ENCODE measurements around the gene BLMH. TPM values are rescaled to one million over a fixed set of nuclear protein-coding genes. Genes with fewer than 3 reads are reported as not detected.
A peak's percentile ranks its signal among the peaks of the same experiment; 100 is the strongest.

BLMH gene
- polyA plus RNA-seq, 4 donors = 72.3 to 99.7 (median 81.3) TPM

DNA sequence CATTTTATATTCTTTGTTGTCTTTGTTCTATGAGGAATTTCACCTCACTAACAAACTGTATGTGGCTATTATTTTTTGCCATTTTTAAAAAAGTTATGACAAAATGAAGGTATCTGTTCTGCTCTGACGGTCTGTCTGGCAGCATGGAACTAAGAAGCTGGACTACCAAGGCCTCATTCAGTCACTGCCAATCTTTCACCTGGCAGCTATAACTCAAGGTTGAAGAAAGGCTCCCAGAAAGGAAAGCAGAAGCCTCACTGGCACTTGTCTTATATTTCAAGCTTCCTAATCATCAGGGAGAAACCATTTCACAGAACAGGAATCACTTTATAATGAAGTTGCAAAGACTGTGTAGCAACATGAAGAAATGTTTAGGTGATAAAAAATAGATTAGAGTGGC is 37.6 kb downstream of the BLMH start:
- DNase-seq (ENCODE audit: low read depth in 4 of 4, low spot score in 2 of 4) = no peak

DNA sequence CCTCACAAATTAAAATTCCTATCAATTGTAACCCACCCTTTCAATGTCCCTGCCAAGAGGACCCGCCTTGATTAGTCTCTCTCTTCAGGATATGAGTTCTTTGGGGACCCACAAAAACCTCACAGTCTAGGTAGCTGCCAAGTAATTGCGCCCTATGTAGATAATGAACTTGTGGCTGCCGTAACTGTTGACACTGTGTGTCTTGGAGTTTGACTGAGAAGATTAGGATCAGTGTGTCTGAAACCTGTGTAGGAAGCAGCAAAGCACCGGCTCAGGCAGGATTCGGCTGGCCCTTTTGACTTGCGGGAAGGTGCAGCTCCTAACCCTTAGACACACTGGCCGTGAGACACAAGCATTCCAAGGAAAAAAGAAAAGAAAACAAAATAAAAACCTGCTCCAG is 38.4 kb downstream of the BLMH start:
- DNase-seq (ENCODE audit: low read depth in 4 of 4, low spot score in 2 of 4) = no peak

DNA sequence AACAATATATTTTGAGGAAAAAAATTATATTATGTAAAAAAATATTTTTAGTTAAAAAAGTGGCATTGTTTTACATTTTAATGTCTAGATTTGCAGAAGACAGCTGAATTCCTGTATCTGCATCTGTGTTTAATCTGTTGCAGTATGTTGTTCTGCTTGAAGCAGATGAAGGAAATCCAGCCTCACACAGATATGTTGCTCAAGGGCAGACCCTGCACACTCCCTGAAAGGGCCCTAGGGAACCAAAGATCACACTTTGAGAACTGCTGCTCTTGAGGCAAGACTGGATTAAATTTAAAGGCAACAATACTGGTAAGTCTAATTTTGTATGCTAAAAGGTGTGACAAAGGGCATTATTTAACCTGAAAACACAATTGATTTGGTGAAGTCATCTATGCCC is 39.8 kb downstream of the BLMH start:
- DNase-seq (ENCODE audit: low read depth in 4 of 4, low spot score in 2 of 4) = no peak

DNA sequence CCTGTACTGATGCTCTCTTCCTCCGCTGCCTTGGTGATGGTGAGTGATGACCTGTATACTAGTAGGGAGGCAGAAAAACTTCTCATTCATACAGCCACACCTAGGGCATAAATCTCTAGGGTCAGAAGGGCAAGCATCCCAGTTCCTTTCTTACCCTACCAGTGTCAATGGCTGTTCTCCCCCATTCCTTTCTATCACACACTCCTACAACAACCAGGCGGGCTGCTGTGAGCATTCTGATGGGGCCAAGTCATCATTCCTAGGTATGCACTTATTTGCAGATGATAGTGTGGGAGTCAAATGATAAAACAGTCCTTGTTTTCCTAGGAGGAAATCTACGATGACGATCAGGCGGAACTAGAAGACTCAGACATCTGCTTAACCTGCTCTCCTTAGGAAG is 42.3 kb downstream of the BLMH start:
- no peak for DNase-seq (ENCODE audit: low read depth in 4 of 4, low spot score in 2 of 4)

DNA sequence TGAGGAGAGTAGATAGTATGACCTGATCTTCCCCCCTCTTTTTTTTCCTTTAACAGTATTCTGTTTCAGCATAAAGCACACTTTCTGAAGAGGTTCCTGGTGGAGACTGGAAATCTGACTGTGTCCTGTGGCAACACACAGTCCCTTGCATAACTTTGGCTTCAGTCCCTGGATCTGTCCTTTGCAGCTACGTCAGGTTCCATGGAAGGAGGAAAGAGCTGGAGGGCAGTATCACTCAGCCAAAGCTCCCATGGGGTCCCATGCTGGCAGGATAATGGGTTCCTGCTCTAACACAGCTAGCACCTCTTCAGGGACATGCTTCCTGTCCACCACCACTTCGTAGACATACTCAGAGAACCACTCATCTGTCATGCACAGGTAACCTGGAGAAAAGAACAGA is 43.0 kb downstream of the BLMH start:
- no peak for DNase-seq (ENCODE audit: low read depth in 4 of 4, low spot score in 2 of 4)

DNA sequence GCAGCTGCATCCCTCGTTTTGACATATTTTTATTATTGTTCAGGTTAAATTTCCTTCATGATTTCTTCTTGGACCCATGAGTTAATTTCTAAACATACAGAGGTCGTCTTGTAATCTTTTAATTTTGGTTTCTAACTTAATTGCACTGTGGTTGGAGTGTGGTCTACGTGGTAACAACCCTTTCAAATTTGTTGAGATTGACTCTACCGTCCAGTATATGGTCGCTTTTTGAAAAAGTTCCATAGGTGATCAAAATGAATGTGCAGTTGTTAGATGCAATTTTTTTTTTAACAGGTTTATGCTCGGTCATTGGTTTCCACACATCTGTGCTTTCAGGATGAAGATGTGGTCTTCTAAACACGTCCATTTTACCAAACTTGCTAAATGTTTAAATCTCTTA is 45.3 kb downstream of the BLMH start:
- DNase-seq (ENCODE audit: low read depth in 4 of 4, low spot score in 2 of 4) = no peak

DNA sequence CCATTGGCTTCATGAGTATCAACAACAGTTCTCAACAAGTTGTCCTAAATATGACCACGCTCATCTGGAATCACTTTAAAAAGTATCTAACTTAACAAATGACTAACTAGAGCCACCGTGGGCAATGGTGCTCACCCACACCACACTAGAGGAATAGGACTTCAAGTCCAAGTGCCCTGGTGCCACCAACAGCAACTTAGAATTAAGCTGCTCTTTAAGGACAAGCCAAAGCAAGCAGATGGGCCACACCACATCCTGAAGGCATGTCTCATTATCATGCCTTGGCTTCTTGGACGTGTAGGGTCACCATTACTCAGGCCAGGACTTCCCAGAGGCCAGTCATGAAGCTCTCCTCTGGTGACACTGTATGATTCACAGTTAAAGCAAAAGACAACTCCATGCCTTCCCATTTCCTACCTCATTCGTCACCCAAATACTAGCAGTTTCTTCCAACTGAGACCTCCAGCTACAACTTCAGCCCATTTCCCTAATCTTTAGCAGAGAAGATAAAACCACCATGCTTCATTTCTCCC is 46.8 kb downstream of the BLMH start:
- no peak for DNase-seq (ENCODE audit: low read depth in 4 of 4, low spot score in 2 of 4)

DNA sequence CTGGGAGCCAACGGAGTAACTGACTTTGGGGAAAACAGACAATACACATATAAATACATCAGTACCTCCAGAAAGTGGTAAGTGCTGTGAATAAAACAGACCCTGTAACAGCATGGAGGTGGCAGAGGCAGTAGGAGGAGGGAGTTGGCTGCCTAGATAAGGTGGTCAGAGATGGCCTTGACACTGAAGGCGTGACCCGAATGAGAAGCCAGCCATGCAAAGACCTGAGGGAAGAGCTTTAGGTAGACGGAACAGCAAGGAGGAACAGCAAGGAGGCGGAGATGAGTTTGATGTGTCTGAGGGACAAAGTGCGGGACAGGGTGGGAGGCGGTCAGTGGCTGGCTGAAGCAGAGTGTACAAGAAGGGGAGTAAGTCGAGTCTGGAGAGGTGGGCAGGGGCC is 48.2 kb downstream of the BLMH start:
- no peak for DNase-seq (ENCODE audit: low read depth in 4 of 4, low spot score in 2 of 4)

DNA sequence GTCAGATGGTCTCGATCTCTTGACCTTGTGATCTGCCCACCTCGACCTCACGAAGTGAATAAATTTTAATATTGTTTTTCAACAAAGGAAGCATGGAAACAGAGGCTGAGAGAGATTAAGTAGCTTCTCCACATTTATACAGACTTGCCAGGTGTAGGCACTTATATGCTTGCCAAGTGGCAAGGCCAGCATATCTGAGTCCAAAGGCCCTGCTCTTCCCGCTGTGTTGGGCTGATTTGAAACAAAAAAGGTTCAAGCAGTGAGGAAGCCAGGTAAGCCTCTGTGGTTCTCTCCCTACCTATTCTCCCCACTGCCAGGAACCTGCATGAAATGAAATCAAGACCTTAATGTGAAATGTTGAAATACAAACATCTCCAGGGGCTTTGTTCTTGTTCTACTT is 48.7 kb downstream of the BLMH start:
- DNase-seq (ENCODE audit: low read depth in 4 of 4, low spot score in 2 of 4) = no peak

DNA sequence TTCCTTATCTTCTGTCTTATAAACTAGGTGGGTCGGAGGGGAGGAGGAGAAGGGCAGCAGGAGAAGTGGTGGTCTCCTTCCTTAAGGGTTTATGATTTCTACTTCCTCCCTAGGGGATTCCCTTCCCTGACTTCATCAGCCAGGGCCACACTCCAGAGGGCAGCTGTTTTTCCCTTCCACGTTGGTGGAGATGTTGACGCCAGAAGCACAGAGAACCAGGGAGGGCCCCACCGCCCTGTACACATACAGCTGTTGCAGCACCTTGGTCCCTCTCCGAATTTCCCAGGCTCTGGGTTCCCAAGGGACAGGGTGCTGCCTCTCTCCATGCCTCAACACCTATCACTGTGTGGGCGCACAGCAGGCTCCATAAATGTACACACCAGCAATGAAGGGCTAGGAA is 50.7 kb downstream of the BLMH start:
- no peak for DNase-seq (ENCODE audit: low read depth in 4 of 4, low spot score in 2 of 4)

DNA sequence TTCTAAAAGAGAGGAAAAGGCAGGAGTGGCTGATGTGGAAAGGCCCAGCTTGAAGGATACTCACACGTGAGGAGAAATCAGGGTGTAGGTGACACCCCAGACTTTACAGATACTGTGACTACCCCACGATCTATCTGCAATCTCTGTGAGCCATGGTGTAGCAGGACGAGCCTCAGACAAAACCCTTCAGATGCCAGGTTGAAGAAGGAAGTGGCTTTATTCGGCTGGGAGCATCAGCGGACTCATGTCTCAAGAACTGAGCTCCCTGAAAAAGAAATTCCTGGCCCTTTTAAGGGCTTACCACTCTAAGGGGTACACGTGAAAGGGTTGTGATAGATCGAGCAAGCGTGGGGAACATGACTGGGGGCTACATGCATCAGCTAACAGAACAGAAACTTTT is 51.6 kb downstream of the BLMH start:
- no peak for DNase-seq (ENCODE audit: low read depth in 4 of 4, low spot score in 2 of 4)

DNA sequence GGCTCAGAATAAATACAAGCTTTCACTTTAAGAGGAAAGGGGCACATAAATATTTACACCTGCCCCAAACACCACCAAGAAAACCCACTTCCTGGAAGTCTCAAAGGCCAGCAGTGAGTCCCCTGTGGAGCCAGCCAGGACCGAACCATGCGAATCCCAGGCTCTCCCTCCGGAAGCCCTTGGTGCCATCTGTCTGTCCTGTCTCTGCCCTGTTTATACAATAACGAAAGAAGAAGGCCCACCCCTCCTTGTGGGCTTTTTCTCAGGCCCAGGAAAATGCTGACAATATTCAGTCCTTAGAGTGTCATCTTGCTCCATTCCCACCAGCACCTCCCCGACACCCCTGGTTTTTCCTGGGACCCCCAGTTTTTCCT is 52.7 kb downstream of the BLMH start:
- no peak for DNase-seq (ENCODE audit: low read depth in 4 of 4, low spot score in 2 of 4)

DNA sequence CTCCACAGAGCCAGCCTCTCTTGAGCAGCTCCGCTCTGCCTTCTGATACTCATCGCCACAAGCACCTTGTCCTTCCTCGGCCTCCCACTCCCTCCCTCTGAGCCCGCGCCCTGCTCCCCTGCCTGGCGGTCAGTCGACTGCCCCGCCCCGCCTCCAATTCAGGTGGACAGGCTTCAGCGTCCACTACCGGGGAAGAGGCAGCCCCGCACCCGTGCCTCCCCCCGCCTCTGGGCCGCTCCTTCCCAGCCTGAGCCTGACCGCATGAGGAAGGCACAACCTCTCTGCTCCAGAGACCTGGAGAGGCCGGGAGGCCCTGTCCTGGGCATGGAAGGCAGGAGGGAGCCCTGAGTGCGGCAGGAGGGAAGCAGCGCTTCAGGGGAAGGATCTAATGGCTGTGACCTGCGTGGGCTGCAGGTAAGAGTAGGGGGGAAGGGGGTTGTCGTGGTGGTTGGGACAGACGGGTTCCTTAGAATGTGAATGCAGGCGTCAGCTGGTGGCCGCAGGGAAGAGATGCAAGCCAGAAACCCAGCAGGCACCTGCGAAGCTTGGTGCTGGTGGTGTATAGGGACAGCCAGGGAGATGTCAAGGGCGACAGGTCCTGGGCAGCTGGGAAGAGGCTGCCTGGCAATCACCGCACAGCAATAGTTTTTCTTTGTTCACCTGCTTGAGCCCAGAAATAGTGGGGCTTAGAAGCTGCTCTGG is 53.2 kb downstream of the BLMH start:
- DNase-seq (ENCODE audit: low read depth in 4 of 4, low spot score in 2 of 4) = no peak

DNA sequence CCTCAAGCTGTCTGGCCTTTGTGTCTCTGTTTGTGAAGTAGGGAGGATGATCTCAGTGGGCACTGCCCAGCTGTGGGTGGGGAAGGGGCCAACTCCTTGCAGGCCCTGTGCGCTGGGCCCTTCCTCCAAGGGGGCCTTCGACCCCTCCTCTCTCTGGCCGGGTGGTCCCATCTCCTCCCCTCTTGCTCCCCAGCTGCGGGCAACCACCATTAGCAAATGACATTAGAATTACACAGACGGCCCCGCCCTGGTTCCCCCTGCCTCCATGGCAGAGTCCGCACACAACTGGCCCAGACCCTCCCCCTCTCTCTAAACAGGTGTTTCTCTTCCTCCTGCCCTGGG is 53.8 kb downstream of the BLMH start:
- DNase-seq (ENCODE audit: low read depth in 4 of 4, low spot score in 2 of 4) = no peak

DNA sequence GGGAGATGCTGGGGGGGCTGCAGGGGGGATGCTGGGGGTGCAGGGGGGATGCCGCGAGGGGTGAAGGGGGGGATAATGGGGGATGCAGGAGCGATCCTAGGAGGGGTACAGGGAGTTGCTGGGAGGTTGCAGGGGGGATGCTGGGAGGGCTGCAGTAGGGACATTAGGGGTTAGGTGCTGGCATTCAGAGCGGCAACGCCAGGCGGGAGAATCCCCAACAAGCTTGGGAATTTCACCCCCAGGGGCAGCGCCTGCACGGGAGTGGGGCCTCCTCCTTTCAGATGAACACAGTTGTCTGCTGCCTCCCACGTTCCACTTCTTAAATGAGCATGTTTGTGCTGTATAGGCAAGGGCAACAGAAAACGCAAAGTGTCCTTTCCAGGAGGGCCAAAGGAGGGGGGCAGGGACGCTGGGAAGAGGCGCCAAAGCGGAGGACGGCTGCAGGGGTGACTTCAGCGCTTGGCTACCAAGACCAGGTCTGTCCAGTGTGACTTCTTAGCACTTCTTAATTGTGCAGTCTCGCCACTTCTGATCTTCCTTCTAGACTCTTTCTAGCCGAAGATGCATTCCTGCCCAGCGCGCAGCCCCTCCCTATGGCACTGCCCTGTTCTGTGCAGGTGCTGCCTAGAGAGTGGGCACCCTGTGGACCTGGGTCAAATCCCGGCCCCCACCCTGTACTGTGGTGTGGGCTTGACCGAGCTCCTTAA is 54.3 kb downstream of the BLMH start:
- no peak for DNase-seq (ENCODE audit: low read depth in 4 of 4, low spot score in 2 of 4)

DNA sequence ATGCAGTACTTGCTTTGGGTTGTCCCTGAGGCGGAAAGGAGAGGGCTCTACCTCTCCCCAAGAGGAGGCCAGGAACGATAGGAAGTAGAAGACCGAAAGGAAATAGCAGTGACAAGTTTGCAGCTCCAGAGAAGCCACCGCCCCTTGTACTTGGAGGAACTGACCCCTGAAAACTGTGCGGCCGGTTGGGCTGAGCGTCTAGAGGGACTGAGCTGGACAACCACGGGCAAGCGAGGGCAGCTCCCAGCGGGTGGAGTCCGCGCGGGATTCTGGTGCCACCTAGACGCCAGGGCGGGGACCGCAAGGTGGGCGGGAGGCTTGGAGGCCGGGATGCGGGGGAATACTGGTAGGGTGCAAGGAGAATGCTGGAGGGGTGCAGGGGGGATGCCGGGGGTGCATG is 55.0 kb downstream of the BLMH start:
- peak in 1 of 4 donors; percentile 47 for DNase-seq (ENCODE audit: low read depth in 4 of 4, low spot score in 2 of 4)

DNA sequence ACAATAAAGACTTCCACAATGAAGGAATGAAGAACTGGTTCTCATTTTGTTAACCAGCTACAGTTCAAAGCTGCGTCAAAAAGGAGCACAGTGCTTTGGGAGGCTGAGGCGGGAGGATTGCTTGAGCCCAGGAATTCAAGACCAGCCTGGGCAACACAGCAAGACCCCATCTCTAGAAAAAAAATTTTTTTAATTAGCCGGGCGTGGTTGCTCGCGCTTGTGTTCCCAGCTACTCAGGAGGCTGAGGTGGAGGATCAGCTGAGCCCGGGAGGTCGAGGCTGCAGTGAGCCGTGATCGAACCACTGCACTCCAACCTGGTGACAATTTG is 55.5 kb downstream of the BLMH start:
- DNase-seq (ENCODE audit: low read depth in 4 of 4, low spot score in 2 of 4) = no peak

DNA sequence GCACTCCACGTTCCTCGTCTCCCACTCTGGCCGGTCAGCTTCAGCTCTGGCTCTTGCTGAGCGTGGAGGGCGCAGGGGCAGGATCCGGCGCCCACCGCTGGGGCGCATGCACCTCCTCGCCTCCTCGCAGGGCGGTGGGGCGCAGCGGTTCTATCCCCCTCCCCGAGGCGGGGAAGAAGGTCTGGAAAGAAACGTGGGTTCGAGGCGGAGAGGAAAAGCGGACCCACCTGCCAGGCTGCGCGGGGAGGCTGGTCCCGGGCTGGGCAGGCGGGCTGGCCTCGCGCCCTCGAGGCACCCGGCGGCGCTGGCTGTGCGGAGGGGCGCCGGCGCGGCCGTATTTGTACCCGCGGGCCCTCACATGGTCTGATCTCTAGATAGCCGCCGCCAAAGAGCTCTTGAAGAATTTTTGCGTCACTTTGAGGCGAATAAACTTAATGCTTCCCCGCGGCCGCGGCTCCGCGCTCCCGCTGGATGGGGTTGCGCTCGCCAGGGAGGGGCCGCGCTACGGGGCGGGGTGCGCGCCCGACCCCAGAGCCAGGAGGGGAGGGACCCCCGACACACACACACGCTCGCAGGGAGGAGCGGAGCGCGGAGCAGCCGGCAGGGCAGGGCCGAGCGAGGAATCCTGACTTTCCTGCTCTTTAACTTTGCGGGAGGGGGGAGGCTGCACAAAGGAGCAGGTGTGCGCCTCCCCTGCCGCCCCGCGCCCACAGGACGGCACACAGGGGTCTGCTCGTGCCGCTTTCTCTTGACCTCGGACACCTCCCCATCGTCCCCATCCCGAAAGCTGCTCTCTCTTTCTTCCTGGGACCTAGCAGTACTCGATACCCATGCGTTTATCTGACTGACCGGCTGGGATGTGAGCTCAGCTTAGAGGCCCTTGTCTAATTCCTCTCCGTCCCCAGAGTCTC is 56.1 kb downstream of the BLMH start, which contains the start of gene SLC6A4:
TSS of gene SLC6A4 (minus strand) at position 312 of the 911 bp plus-strand sequence. CDS start 13,739 bp downstream, outside the sequence.
- DNase-seq (ENCODE audit: low read depth in 4 of 4, low spot score in 2 of 4) = no peak

DNA sequence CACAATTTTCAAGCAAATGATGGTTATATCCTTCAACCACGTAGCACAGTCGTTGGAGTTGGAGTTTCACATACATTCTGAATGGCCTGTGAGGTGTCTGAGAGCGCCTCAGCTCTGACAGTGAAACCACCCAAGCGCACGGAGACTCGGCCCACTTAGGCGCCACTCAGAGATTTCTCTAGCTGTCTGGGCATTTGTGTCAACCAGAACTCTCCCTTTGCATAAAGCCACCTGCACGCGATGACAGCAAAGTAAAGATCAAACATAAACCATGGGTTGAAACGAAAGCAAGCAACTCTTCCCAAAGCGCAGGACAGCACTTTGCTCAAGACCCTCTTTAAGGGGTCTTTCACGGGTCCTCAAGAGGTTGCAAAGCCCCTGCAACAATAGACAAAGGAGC is 56.8 kb downstream of the BLMH start:
- DNase-seq (ENCODE audit: low read depth in 4 of 4, low spot score in 2 of 4) = no peak

DNA sequence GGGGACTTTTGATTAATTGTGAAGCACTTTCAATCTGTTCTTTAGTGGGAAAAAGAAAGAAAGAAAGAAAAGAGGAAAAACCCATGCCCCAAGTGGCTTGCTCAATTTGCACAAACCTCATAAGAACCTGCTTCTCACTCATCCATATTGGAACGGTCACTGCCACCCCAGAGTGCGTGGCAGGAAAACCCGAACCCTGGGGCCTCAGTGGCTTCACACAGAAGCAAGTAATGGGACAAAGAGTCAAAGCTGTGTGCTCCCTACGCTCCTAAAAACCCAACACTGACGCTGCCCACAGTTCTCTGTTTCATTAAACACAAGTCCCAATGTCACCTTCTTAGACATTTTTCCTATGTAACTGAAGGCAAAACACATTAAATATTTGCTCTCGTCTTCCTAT is 57.4 kb downstream of the BLMH start:
- no peak for DNase-seq (ENCODE audit: low read depth in 4 of 4, low spot score in 2 of 4)

DNA sequence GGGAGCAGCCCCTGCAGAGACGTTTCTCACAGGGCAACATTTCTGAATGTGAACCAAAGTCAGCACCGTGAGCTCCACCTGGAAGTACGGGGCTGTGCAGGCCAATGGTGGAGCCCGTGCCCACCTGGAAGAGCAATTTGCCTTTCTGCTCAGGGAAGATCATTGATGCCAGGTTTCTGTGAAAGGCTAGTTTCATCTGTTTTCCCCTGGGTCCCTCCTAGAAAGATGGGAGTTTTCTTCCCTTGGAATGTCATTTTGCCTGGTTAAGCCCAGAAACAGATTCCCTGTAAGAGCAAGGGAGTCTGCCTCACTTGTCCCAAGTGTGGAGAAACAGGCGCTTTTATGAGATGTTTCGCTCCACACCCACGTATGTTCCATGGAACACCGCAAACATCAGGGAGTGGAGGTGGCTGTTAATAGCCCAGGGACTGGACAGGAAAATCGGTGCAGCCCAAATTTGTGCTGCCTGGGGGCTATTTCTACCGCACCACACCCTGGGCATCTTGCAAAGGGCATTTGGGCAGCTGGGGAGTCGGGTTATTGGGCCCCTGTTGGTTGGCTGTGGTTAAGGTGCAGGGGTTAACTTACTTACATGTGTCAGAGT is 58.8 kb downstream of the BLMH start:
- no peak for DNase-seq (ENCODE audit: low read depth in 4 of 4, low spot score in 2 of 4)
